PC-9 (cell line): ENCODE measurements around the gene DEF6. TPM values are rescaled to one million over a fixed set of nuclear protein-coding genes. Genes with fewer than 3 reads are reported as not detected.

Experiments
- BruUV-seq: library from RNA; stranded (reverse); fragments of 400-500 nt; replicated peaks from 2 replicates; lab custom pipeline; 2021; lab: Mats Ljungman, UMichigan
- CTCF ChIA-PET: fragments of 300-600 bp; sonication (Branson Sonifier 250); formaldehyde crosslinking; loops from one replicate; lab custom pipeline; 2022; ENCODE audit warnings: antibody characterized with exemption; lab: Charles Lee
- POLR2A ChIA-PET: fragments of 300-600 bp; sonication (Branson Sonifier 250); formaldehyde crosslinking; loops from one replicate; lab custom pipeline; 2022; ENCODE audit warnings: antibody characterized with exemption; ENCODE audit not compliant: unreplicated experiment; lab: Charles Lee
- DNase-seq, 2 experiments: peaks; one replicate each; pipeline versions ENCODE4 v3.0.0 to v3.0.0-alpha.2; 2015 to 2022; ENCODE audit warnings: mixed read lengths in 1 of 2
- H2AFZ ChIP-seq: fragments of 200-600 bp; sonication (generic); 2 replicates; pipeline ENCODE4 v1.8.1; 2017; ENCODE audit warnings: antibody characterized with exemption
- H3F3A ChIP-seq: fragments of 200-600 bp; sonication (generic); 2 replicates; pipeline ENCODE4 v1.8.1; 2017; ENCODE audit warnings: antibody characterized with exemption, mild to moderate bottlenecking, low read depth; ENCODE audit not compliant: insufficient read depth
- H3K27ac ChIP-seq: fragments of 200-600 bp; sonication (generic); 2 replicates; pipeline ENCODE4 v1.6.1; 2016; ENCODE audit warnings: mixed run types
- H3K27me3 ChIP-seq: fragments of 200-600 bp; sonication (generic); 2 replicates; pipeline ENCODE4 v1.6.1; 2016; ENCODE audit warnings: low read depth, mixed run types; ENCODE audit not compliant: insufficient read depth
- H3K36me3 ChIP-seq: fragments of 200-600 bp; sonication (generic); 2 replicates; pipeline ENCODE4 v1.6.1; 2016; ENCODE audit warnings: low read depth, mixed run types
- H3K4me1 ChIP-seq: fragments of 200-600 bp; sonication (generic); replicated peaks from 2 replicates; pipeline ENCODE4 v1.6.1; 2016; ENCODE audit warnings: mixed run types; ENCODE audit not compliant: insufficient read depth
- H3K4me2 ChIP-seq: fragments of 200-600 bp; sonication (generic); 2 replicates; pipeline ENCODE4 v1.6.1; 2017; ENCODE audit warnings: mixed run types
- H3K4me3 ChIP-seq: fragments of 200-600 bp; sonication (generic); 2 replicates; pipeline ENCODE4 v1.6.1; 2016; ENCODE audit warnings: mixed run types
- H3K79me2 ChIP-seq: fragments of 200-600 bp; sonication (generic); 2 replicates; pipeline ENCODE4 v1.6.1; 2017; ENCODE audit warnings: low read depth, mixed run types
- H3K9me2 ChIP-seq: fragments of 200-600 bp; sonication (generic); 2 replicates; pipeline ENCODE4 v1.8.1; 2017; ENCODE audit warnings: mild to moderate bottlenecking; ENCODE audit not compliant: insufficient read depth
- H3K9me3 ChIP-seq: fragments of 200-600 bp; sonication (generic); 2 replicates; pipeline ENCODE4 v1.8.1; 2016; ENCODE audit warnings: low read depth; ENCODE audit not compliant: insufficient read depth
- H4K20me1 ChIP-seq: fragments of 200-600 bp; sonication (generic); 2 replicates; pipeline ENCODE4 v1.8.1; 2017; ENCODE audit not compliant: insufficient read depth
- CTCF ChIP-seq: fragments of 200-600 bp; sonication (generic); conservative IDR thresholded peaks from 2 replicates; pipeline ENCODE4 v1.6.1; 2017; ENCODE audit warnings: mixed run types, antibody characterized with exemption, mild to moderate bottlenecking, moderate library complexity
- EZH2 ChIP-seq: fragments of 200-600 bp; sonication (generic); IDR thresholded peaks from 2 replicates; pipeline ENCODE4 v1.8.0; 2017; ENCODE audit warnings: antibody characterized with exemption, low read depth
- intact Hi-C: fragments of 100-400 bp; cut with micrococcal nuclease; formaldehyde crosslinking; loops from one replicate; pipeline ENCODE4 v1.10.0; 2022; ENCODE audit not compliant: unreplicated experiment
- total RNA-seq: library from RNA; stranded (reverse); gene quantifications from 2 replicates; pipeline ENCODE4 v1.2.3, GENCODE V29; 2021

Gene DEF6
- total RNA-seq, 1 experiment from 2014 or later: 19.6 TPM

- H3K4me2 ChIP-seq: peak overlapping the region; percentile 96
- TF ChIP-seq EZH2 (no peak), CTCF (no peak)
- peak overlapping the region; percentile 99 for H2AFZ ChIP-seq
- peaks cover 20% of the 10 kb centered on the region for H3F3A ChIP-seq
- peaks cover 16% of the 10 kb centered on the region; the same call in 1 of the 2 replicates for H3K4me1 ChIP-seq
- peak overlapping the region; percentile 92 for H3K27ac ChIP-seq
- POLR2A ChIA-PET: interaction anchor here (0.5 to 0.6 kb wide), 3 partner anchors 200 to 868 kb away, joined by 3 read pairs; no protein-coding TSS in a partner anchor
- H3K36me3 ChIP-seq: no peaks in the 10 kb centered on the region
- H3K4me3 ChIP-seq: peak overlapping the region; percentile 92
- no peak for DNase-seq
- no peaks in the 10 kb centered on the region for H3K27me3 ChIP-seq
- H3K79me2 ChIP-seq: peaks cover 31% of the 10 kb centered on the region
- no TSS peak for BruUV-seq
- CTCF ChIA-PET: interaction anchor here (0.7 kb wide), 1 partner anchor 60 kb away, joined by 3 read pairs; no protein-coding TSS in a partner anchor
- intact Hi-C loops: no loop called here
- no peaks in the 10 kb centered on the region for H4K20me1 ChIP-seq
- no peaks in the 10 kb centered on the region for H3K9me3 ChIP-seq
- no peaks in the 10 kb centered on the region for H3K9me2 ChIP-seq
Observed at GRCh38 chr6:35258336-35258735, 39.3 kb upstream of the DEF6 start.

- H3K27ac ChIP-seq: peak overlapping the region; percentile 92
- peak overlapping the region; percentile 92 for H3K4me3 ChIP-seq
- peaks cover 31% of the 10 kb centered on the region for H3K79me2 ChIP-seq
- H3K9me2 ChIP-seq: no peaks in the 10 kb centered on the region
- CTCF ChIA-PET: interaction anchor here (0.5 to 1.0 kb wide), 3 partner anchors 119 to 816 kb away, joined by 3 to 5 read pairs (median 3); no protein-coding TSS in a partner anchor
- POLR2A ChIA-PET: interaction anchor here (0.5 to 0.6 kb wide), 2 partner anchors 605 to 831 kb away, joined by 3 read pairs; no protein-coding TSS in a partner anchor
- intact Hi-C loops: no loop called here
- TSS peak; percentile 60 for BruUV-seq
- H3F3A ChIP-seq: peaks cover 20% of the 10 kb centered on the region
- H2AFZ ChIP-seq: peak overlapping the region; percentile 99
- H3K27me3 ChIP-seq: no peaks in the 10 kb centered on the region
- H4K20me1 ChIP-seq: no peaks in the 10 kb centered on the region
- peak overlapping the region; percentile 96 for H3K4me2 ChIP-seq
- TF ChIP-seq EZH2: no peak
- TF ChIP-seq CTCF: no peak
- DNase-seq: peak in 1 of 2 experiments; percentile 40
- no peaks in the 10 kb centered on the region for H3K9me3 ChIP-seq
- peaks cover 16% of the 10 kb centered on the region; the same call in 1 of the 2 replicates for H3K4me1 ChIP-seq
- H3K36me3 ChIP-seq: no peaks in the 10 kb centered on the region
Observed at GRCh38 chr6:35258858-35259193, 38.8 kb upstream of the DEF6 start.

DNA sequence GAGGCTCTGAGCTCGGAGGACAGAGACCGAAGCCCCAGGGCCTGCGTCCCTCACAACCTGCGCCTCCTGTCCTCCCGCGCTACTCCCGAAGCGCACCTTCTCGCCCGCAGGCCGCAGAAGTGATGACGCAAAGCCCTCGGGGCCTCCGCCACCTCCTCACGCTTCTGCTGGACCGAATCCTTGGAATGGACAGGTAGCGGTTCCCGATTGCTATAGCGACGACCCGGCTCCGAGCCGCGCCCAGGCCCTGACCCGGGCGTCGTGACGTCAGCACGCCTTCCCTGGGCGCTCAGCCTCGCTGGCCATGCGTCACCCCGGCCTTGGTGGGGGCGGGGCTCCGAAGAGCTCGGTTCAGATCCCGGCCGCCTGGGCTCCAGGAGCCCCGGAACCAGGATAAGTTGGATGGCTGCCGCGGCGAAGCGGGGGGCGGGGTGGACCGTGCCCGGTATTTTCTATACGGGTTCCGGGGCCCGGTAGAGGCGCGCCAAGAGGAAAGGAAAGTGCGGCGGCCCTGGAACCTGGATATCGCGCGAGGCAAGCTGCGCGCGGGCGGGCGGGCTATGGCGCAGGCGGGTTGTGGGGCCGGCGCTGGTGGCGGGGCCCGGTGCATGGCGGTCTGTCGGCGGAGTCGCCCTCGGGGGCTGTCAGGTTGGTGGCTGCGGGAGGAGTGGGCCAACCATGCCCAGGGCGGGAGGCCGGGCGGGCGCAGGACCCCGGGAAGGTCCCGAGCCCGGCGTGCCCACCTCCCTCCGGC is 38.2 kb upstream of the DEF6 start, which contains the start of gene ZNF76:
ZNF76 (plus strand) TSS at position 542 of the 754 bp plus-strand sequence. CDS start 21,417 bp downstream, outside the sequence.
- BruUV-seq: no TSS peak
- Histone ChIP-seq H4K20me1 (no peaks in the 10 kb centered on the region), H3K36me3 (no peaks in the 10 kb centered on the region), H3F3A (peaks cover 20% of the 10 kb centered on the region), H2AFZ (peak within 1 kb of the TSS; percentile 99), H3K4me2 (peak within 1 kb of the TSS; percentile 96), H3K79me2 (peaks cover 31% of the 10 kb centered on the region), H3K4me3 (peak within 1 kb of the TSS; percentile 92), H3K9me3 (no peaks in the 10 kb centered on the region), H3K9me2 (no peaks in the 10 kb centered on the region), H3K27me3 (no peaks in the 10 kb centered on the region), H3K27ac (peak within 1 kb of the TSS; percentile 92), H3K4me1 (peaks cover 16% of the 10 kb centered on the region; the same call in 1 of the 2 replicates)
- TF ChIP-seq CTCF (no peak), EZH2 (no peak)
- POLR2A ChIA-PET: interaction anchor here (0.5 to 0.7 kb wide), 3 partner anchors 233 to 605 kb away, joined by 3 to 6 read pairs (median 4); no protein-coding TSS in a partner anchor
- DNase-seq: peak; percentile 86 to 97
- CTCF ChIA-PET: interaction anchor here (0.5 to 1.0 kb wide), 3 partner anchors 119 to 817 kb away, joined by 3 to 5 read pairs (median 3); no protein-coding TSS in a partner anchor
- intact Hi-C loops: no loop called here
